22Rv1 (cell line): Measurements from ENCODE around the gene RPLP2.

Experiments used
- CTCF ChIP-seq: fragments of 450-650 bp; IDR thresholded peaks from 2 replicates; pipeline ENCODE4 v1.5.1; 2017; ENCODE audit warnings: mild to moderate bottlenecking
- ZFX ChIP-seq: fragments of 450-650 bp; IDR thresholded peaks from 2 replicates; pipeline ENCODE4 v1.6.1; 2017; ENCODE audit warnings: antibody characterized with exemption, borderline replicate concordance

GRCh38 chr11:848380-848931, 38.7 kb downstream of the RPLP2 start:
- peak; percentile 78 for TF ChIP-seq CTCF
- no peak for TF ChIP-seq ZFX
